Nephron (organoid): Measurements from ENCODE around the gene WFS1.

Experiments used
- H3K27ac Mint-ChIP-seq, 3 experiments: 2 replicates each; pipeline ENCODE4 v1.8.0; 2020; ENCODE audit warnings: mixed read lengths in 3 of 3, mild to moderate bottlenecking in 2 of 3, moderate library complexity in 1 of 3
- H3K27me3 Mint-ChIP-seq: 2 replicates; pipeline ENCODE4 v1.8.0; 2021; ENCODE audit warnings: low read depth, mild to moderate bottlenecking, moderate library complexity, mixed read lengths
- H3K36me3 Mint-ChIP-seq: 2 replicates; pipeline ENCODE4 v1.8.0; 2020; ENCODE audit warnings: low read depth, mixed read lengths
- H3K4me1 Mint-ChIP-seq: 2 replicates; pipeline ENCODE4 v1.8.0; 2020; ENCODE audit warnings: mixed read lengths
- H3K4me3 Mint-ChIP-seq, 3 experiments: 2 replicates each; pipeline ENCODE4 v1.8.0; 2020; ENCODE audit warnings: mild to moderate bottlenecking in 3 of 3, mixed read lengths in 3 of 3, moderate library complexity in 2 of 3
- H3K9me3 Mint-ChIP-seq: 2 replicates; pipeline ENCODE4 v1.8.0; 2020; ENCODE audit warnings: mixed read lengths
- TF ChIP-seq, protein P1 (sequence below), 3 experiments: fragments of 200-600 bp; sonication (generic); IDR thresholded peaks; one replicate each; pipeline ENCODE4 v1.5.0; 2021; ENCODE audit warnings: antibody characterized with exemption in 3 of 3; ENCODE audit not compliant: unreplicated experiment in 3 of 3

WFS1 gene

DNA sequence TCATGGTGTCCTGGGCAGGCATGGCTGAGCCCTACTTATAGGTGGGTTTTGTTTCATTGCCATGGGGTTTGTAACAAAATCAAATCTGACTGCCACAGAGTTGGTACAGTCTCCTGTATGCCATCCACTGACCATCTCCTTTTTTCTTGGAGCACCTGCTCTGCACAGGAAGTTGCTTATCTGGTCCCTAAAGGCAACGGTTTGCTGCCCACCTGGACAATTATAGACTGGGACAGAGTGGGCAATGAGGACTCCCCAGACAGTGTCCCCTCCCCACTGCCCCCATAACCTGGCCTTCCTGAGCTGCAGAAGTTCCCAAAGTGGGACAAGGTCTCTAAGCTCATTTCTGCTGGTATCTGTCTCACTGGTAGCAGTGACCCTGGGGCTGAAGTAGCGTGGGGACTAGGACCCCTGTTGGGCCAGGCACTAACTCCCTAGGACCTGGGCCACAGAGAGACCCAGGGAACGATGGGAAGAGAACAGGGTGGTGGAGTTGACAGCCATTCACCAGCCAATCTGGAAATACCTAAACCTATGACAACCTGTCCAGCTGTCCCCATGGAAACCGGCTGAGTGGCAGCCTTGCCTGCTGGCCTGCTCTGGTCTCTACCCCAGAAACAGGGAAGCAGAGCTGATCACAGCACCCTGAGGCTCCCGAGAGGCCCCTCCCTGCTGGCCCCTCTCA lies 64.7 kb downstream of the WFS1 start:
- no peak overlapping the region for H3K4me3 Mint-ChIP-seq

DNA sequence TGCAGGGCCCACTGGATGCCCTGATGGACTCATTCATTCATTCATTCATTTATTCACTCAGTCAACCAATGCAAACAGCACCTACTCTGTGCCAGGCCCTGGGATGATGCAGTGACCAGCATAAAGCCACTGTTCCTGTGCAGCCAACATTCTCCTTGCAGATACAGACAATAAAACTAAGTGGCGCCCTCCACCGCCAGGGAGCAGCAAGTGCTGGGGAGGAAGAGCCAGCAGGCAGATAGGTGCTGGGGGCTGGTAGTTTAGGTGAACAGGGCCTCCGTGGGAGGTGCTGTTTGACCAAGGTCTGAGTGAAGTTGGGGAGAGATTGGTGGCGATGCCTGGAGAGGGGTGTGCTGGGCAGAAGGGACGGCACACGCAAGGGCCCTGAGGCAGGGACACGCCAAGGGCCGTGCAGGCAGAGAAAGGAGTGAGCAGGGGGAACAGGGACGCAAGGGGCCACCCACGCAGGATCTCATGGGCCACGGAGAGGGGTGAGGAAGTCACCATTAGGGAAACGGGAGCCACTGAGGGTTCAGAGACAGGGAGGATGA lies 65.5 kb downstream of the WFS1 start:
- H3K27me3 Mint-ChIP-seq: peaks cover 68% of the 10 kb centered on the region
- no peaks in the 10 kb centered on the region for H3K36me3 Mint-ChIP-seq
- TF ChIP-seq, protein P1, sequence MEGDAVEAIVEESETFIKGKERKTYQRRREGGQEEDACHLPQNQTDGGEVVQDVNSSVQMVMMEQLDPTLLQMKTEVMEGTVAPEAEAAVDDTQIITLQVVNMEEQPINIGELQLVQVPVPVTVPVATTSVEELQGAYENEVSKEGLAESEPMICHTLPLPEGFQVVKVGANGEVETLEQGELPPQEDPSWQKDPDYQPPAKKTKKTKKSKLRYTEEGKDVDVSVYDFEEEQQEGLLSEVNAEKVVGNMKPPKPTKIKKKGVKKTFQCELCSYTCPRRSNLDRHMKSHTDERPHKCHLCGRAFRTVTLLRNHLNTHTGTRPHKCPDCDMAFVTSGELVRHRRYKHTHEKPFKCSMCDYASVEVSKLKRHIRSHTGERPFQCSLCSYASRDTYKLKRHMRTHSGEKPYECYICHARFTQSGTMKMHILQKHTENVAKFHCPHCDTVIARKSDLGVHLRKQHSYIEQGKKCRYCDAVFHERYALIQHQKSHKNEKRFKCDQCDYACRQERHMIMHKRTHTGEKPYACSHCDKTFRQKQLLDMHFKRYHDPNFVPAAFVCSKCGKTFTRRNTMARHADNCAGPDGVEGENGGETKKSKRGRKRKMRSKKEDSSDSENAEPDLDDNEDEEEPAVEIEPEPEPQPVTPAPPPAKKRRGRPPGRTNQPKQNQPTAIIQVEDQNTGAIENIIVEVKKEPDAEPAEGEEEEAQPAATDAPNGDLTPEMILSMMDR (IDR thresholded peaks at IDR 0.05; ENCODE audit: unreplicated experiment in 3 of 3): no peak
- H3K27ac Mint-ChIP-seq: no peak overlapping the region
- peaks cover 2% of the 10 kb centered on the region for H3K9me3 Mint-ChIP-seq
- no peak overlapping the region for H3K4me3 Mint-ChIP-seq
- H3K4me1 Mint-ChIP-seq: no peaks in the 10 kb centered on the region

More for the DNA sequence above, 64.7 kb downstream of the WFS1 start:
- Mint-ChIP-seq H3K9me3 (peaks cover 2% of the 10 kb centered on the region), H3K27ac (no peak overlapping the region), H3K36me3 (no peaks in the 10 kb centered on the region), H3K4me1 (no peaks in the 10 kb centered on the region), H3K27me3 (peaks cover 69% of the 10 kb centered on the region)
- TF ChIP-seq, protein P1 (IDR thresholded peaks at IDR 0.05; ENCODE audit: unreplicated experiment in 3 of 3): no peak

- H3K4me1 Mint-ChIP-seq: no peaks in the 10 kb centered on the region
- no peak overlapping the region for H3K4me3 Mint-ChIP-seq
- H3K36me3 Mint-ChIP-seq: no peaks in the 10 kb centered on the region
- no peak overlapping the region for H3K27ac Mint-ChIP-seq
- peaks cover 2% of the 10 kb centered on the region for H3K9me3 Mint-ChIP-seq
- peaks cover 72% of the 10 kb centered on the region for H3K27me3 Mint-ChIP-seq
- TF ChIP-seq, protein P1 (IDR thresholded peaks at IDR 0.05; ENCODE audit: unreplicated experiment in 3 of 3): no peak
Observed at GRCh38 chr4:6336166-6336565, 66.5 kb downstream of the WFS1 start.

GRCh38 chr4:6337331-6337935 lies 67.8 kb downstream of the WFS1 start:
- H3K4me1 Mint-ChIP-seq: peaks cover 6% of the 10 kb centered on the region
- TF ChIP-seq, protein P1 (IDR thresholded peaks at IDR 0.05; ENCODE audit: unreplicated experiment in 3 of 3): no peak
- H3K4me3 Mint-ChIP-seq: no peak overlapping the region
- no peaks in the 10 kb centered on the region for H3K36me3 Mint-ChIP-seq
- H3K27me3 Mint-ChIP-seq: peaks cover 74% of the 10 kb centered on the region
- peaks cover 2% of the 10 kb centered on the region for H3K9me3 Mint-ChIP-seq
- H3K27ac Mint-ChIP-seq: no peak overlapping the region

- TF ChIP-seq, protein P1 (IDR thresholded peaks at IDR 0.05; ENCODE audit: unreplicated experiment in 3 of 3): no peak
- H3K27ac Mint-ChIP-seq: no peak overlapping the region
- H3K4me1 Mint-ChIP-seq: peaks cover 11% of the 10 kb centered on the region
- H3K4me3 Mint-ChIP-seq: no peak overlapping the region
- H3K9me3 Mint-ChIP-seq: peaks cover 2% of the 10 kb centered on the region
- no peaks in the 10 kb centered on the region for H3K36me3 Mint-ChIP-seq
- peaks cover 71% of the 10 kb centered on the region for H3K27me3 Mint-ChIP-seq
Observed at GRCh38 chr4:6338175-6338950, 68.7 kb downstream of the WFS1 start.
